GM18517 (cell line): ENCODE results near the gene KIF3B.
"Not testable (repeated sequence)": the region's sequence is repeated elsewhere in the genome, so short reads cannot be mapped to it uniquely, and the experiment has no call there.

Experiments used
- ATAC-seq: cut with Tn5 transposase; IDR thresholded peaks from one replicate; pipeline ENCODE4 v1.9.1; 2021; ENCODE audit warnings: mild to moderate bottlenecking, moderate library complexity; ENCODE audit not compliant: unreplicated experiment

Gene KIF3B

GRCh38 chr20:32246208-32246607, 31.2 kb upstream of the KIF3B start:
- ATAC-seq = not testable (repeated sequence)

DNA sequence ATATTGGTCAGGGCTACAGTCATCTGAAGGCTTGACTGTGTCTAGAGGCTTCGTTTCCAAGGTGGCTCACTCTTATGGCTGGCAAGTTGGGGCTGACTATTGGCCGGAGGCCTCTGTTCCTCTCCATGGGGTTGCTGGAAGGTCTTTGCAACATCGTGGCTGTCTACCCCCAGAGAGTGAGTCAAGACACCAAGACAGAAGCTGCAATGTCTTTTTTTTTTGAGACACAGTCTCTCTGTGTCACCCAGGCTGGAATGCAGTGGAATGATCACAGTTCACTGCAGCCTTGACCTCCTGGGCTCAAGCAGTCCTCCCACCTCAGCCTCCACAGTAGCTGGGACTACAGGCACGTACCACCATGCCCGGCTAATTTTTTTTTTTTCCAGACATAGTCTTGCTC, 29.4 kb upstream of the KIF3B start:
- ATAC-seq = no peak

DNA sequence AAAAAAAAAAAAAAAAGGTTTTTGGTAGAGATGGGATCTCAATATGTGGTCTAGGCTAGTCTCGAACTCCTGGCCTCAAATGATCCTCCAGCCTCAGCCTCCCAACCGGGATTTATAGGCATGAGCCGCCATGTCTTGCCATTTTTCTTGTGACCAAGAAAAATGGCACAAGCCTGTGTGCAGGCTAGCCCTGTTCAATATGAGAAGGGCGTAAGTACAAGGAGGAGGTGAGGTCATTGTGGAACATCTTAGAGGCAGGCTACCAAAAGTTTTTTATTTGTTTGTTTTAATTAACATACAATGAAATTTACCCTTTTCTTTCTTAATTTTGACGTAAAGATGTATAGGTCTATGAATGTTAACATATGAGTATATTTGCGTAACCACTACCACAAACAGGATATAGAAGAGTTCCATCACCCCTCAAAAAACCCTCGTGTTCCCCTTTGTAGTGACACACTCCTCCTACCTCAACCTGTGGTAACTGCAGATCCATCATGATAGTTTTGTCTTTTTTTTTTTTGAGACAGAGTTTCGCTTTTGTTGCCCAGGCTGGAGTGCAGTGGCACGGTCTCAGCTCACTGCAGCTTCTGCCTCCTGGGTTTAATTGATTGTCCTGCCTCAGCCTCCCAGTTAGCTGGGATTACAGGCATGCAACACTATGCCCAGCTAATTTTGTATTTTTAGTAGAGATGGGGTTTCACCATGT, 28.3 kb upstream of the KIF3B start:
- ATAC-seq = no peak

DNA sequence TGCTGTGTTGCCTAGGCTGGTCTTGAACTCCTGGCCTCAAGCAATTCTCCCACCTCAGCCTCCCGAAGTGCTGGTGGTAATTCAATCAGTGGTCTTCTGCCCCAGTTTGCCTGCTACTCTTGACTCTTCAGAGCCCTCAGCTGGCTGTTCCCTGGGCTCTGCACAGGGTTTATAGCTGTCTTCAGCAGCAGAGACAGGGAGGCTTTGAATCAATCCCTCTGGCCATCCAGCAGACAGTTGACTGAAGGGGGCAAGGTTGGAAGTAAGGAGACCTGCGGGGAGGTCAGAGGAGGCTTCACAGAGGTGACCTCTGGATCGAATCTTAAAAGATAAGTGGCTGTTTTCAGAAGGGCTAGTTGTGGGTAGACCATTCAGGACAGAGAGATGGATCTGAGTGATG, 26.0 kb upstream of the KIF3B start:
- no peak for ATAC-seq

GRCh38 chr20:32252189-32252588, 25.3 kb upstream of the KIF3B start:
- no peak for ATAC-seq

GRCh38 chr20:32260973-32261372, 16.5 kb upstream of the KIF3B start:
- ATAC-seq = not testable (repeated sequence)

- ATAC-seq = no peak
These were observed 15.8 kb upstream of the KIF3B start for GRCh38 chr20:32261644-32262043.

- ATAC-seq = no peak
These were observed 14.0 kb upstream of the KIF3B start for GRCh38 chr20:32263398-32263954.

GRCh38 chr20:32271620-32272019, 5.8 kb upstream of the KIF3B start:
- ATAC-seq = no peak

- ATAC-seq = no peak
These were observed 3.1 kb upstream of the KIF3B start for GRCh38 chr20:32274359-32274758.

- ATAC-seq = not testable (repeated sequence)
These were observed 2.3 kb upstream of the KIF3B start for GRCh38 chr20:32275163-32275562.

DNA sequence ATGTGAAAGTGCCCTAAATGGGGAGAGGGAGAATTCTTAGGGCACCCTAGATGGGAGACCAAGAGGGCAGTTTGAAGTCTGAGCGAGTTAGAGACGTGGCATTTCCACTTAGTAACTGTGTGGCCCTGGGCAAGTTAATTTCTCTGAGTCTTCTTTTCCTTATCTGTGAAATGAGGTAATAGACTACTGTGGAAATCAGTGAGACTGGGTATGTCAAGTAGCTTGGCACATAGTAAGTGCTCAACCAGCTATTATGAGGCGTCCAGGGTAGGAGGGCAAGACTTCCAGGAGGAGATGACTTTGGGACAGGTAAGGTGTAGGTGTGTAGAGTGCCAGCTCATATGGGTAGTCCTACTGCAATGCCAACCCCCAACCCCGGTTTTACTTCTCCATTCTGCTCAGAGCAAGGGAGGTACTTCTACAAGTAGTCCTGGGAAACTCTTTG, 770 bp downstream of the KIF3B start:
- peak; percentile 71 for ATAC-seq

DNA sequence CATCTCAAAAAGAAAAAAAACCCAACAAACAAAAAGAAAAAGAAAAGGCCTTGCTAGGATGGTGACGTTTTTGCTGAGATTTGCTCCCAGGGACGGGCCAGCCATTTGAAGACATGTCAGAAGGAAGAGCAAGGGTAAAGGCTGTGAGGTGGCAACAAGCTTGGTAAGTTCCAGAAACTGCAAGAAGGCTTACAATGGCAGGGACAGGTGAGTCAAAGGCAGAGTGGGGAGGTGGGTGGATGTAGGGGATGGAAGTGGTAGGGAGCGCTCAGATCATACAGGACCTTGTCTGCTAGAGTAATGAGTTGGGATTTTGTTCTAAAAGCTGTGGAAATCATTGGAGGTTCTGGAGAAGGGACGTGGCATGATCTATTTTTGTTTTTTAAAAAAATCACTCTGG, 4.3 kb downstream of the KIF3B start:
- ATAC-seq = no peak

DNA sequence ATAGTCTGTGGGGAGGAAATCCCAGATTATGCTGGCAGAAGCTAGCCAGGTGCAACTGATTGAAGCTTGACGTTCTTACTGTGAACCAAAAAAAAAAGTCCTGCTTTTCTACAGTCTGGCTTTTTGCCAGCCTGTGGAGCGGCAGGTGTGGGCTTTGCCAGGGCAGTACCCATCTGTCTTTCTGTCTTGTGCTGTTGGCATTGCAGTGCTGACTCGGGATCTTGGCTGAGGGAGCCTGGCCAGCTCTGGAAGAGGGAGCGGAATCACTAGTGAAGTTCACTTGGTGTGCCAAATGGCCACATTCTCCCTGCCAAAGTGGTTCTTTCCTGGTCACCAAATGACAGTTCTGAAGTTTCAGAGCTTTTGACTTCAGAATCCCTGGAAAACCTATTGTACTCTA, 5.0 kb downstream of the KIF3B start:
- ATAC-seq = no peak

DNA sequence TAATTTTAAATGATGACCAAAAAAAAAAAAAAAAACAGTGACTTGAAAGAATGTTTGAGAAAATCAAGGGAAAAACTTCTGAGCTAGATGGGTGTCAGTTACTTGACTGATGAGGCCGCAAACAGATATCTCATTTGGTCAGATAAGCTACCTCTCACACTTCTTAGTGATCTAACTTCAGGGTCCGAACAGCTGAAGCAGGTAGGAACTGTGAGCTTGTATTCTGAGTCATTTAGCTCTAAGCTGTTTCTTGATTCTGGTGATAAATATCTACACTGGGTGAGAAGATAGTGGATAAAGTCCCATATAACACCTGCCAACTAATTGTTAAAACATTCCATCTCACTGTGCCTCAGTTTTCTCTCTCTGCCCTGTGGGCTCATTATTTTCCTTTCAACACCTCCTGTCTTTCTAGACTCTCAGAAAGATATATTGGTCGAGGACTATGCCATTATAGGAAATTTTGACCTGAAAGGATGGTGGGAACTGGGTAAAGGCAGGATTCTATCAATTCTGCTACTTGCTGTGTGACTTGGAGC, 7.7 kb downstream of the KIF3B start:
- peak; percentile 41 for ATAC-seq

- ATAC-seq = peak; percentile 77
These were observed 8.3 kb downstream of the KIF3B start for GRCh38 chr20:32285621-32286371.

DNA sequence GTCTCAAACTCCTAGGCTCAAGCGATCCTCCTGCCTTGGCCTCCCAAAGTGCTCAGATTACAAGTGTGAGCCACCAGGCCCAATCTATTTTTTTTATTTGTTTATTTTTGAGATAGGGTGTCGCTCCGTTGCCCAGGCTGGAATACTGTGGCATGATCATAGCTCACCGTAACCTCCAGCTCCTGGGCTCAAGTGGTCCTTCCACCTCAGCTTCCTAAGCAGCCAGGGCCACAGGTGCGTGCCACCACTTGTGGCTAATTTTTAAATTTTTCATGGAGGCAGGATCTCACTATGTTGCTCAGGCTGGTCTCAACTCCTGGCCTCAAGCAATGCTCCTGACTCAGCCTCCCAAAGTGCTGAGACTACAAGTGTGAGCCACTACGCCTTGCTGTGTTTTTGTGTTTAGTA, 9.8 kb downstream of the KIF3B start:
- ATAC-seq = no peak

- ATAC-seq = no peak
These were observed 10.9 kb downstream of the KIF3B start for GRCh38 chr20:32288225-32288849.

GRCh38 chr20:32289299-32289660, 11.8 kb downstream of the KIF3B start:
- ATAC-seq = not testable (repeated sequence)

- no peak for ATAC-seq
These were observed 12.4 kb downstream of the KIF3B start for GRCh38 chr20:32289661-32290431.

- no peak for ATAC-seq
These were observed 13.7 kb downstream of the KIF3B start for GRCh38 chr20:32291166-32291565.
